Psoas muscle (tissue), 8 donors: Measurements from ENCODE around the gene USP28. TPM values are rescaled to one million over a fixed set of nuclear protein-coding genes. Genes with fewer than 3 reads are reported as not detected.

Experiments
- ATAC-seq, 4 donors: fragments of 200-7000 bp; cut with Tn5 transposase; one replicate each; pipeline ENCODE4 v1.9.1; 2020; ENCODE audit warnings: moderate library complexity in 3 of 4, mild to moderate bottlenecking in 2 of 4
- DNase-seq, 2 donors: peaks; one replicate each; pipeline ENCODE4 v3.0.0-alpha.2; 2020
- H3K27ac ChIP-seq: fragments of 200-600 bp; one replicate; pipeline ENCODE4 v1.8.0; 2022
- H3K27me3 ChIP-seq, 3 donors: fragments of 200-600 bp in 1 of 3; one replicate each; pipeline versions ENCODE4 v1.6.1 to v1.8.0; 2013 to 2022; ENCODE audit warnings: low read length in 2 of 3, mild to moderate bottlenecking in 2 of 3, moderate library complexity in 1 of 3; ENCODE audit not compliant: insufficient read depth in 3 of 3
- H3K36me3 ChIP-seq, 2 donors: fragments of 200-600 bp in 1 of 2; one replicate each; pipeline versions ENCODE4 v1.6.1 to v1.8.0; 2013 to 2022; ENCODE audit warnings: low read depth in 1 of 2, mild to moderate bottlenecking in 1 of 2, moderate library complexity in 1 of 2; ENCODE audit not compliant: insufficient read depth in 1 of 2
- H3K4me1 ChIP-seq: fragments of 200-600 bp; one replicate; pipeline ENCODE4 v1.8.0; 2022
- H3K4me3 ChIP-seq: fragments of 200-600 bp; one replicate; pipeline ENCODE4 v1.8.0; 2022; ENCODE audit warnings: mild to moderate bottlenecking
- H3K9me3 ChIP-seq: fragments of 200-600 bp; one replicate; pipeline ENCODE4 v1.8.0; 2022
- CTCF ChIP-seq: fragments of 200-600 bp; IDR thresholded peaks from one replicate; pipeline ENCODE4 v1.8.0; 2022; ENCODE audit warnings: antibody characterized with exemption
- WGBS, 3 donors: extraction: QIAGEN DNeasy Blood & Tissue Kit; methylation state at CpG; one replicate each; pipeline versions ENCODE4 v1.1.6 to v1.1.7; 2013; 5-methylcytosine and 5-hydroxymethylcytosine counted together
- intact Hi-C, 2 donors: fragments of 100-400 bp; cut with DNase I; formaldehyde crosslinking; loops; one replicate each; pipeline versions ENCODE4 v1.11.0 to v1.14.2; 2022
- polyA plus RNA-seq, 3 donors: library from polyadenylated mRNA; stranded (reverse); fragments of 200-250 nt; gene quantifications; one replicate each; pipeline ENCODE4 v1.2.3, GENCODE V29; 2013
- total RNA-seq, 4 donors: library from RNA; stranded (reverse); fragmentation: NEBNext Ultra II Directional in 2 of 4; extraction: Animal tissue kit (Norgen Biotek cat#: 25700) in 2 of 4; gene quantifications; one replicate each; pipeline versions ENCODE4 v1.2.1 to v1.2.4, GENCODE V29; 2021 to 2023
- donor health status: healthy with polysubstance abuse.
- donor health status: DM: no; HTN: no; CAD: no; lungs with moderate emphysema.
- donor health status: Bipolar disorder and iron deficiency.
- donor health status: healthy.
- donor health status: DM: yes; HTN: yes; CAD: no.
- donor health status: DM: no; HTN: no; CAD: no.
- donor health status: DM: no; HTN: no; CAD: no.
- donor health status: DM: yes; HTN: yes; CAD: no.

USP28 gene
- total and polyA plus RNA-seq, 7 donors = 35.4 to 224 (median 112) TPM

DNA sequence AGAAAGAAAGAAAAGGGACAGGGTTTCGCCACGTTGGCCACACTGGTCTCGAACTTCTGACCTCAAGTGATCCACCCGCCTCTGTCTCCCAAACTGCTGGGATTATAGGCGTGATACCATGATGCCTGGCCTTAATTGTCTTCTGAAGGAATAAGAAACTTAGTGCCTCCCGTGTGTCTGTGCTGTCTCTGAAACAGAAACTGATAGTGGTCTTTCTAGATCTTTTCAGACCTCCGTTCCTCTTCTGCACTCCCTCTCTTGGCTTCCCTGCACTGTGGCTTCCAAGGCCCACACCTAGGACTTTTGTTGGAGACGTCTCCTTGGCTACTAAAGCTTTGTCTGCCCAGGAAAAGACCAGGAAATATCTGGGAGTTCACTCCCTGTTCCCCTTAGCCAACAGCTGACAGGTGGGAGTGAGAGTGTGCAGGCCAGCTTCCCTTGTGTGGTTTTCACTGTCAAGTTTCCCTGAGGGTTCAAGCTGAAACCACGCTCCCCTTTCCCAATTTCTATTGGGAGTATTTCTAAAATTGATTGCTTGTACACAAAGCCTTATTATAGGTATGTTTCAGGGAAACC, 19.1 kb upstream of the USP28 start:
- no peaks in the 10 kb centered on the region for H3K36me3 ChIP-seq
- no peak for DNase-seq
- no peaks in the 10 kb centered on the region for H3K27me3 ChIP-seq
- TF ChIP-seq CTCF = no peak
- H3K27ac ChIP-seq = no peak overlapping the region
- no peak for ATAC-seq
- 62 to 73% (median 70%) methylated on average over 9 of the region's 9 CpGs for WGBS, 3 donors
- H3K4me1 ChIP-seq = peaks cover 11% of the 10 kb centered on the region
- no peak overlapping the region for H3K4me3 ChIP-seq
- intact Hi-C loops = no loop called here
- no peaks in the 10 kb centered on the region for H3K9me3 ChIP-seq

DNA sequence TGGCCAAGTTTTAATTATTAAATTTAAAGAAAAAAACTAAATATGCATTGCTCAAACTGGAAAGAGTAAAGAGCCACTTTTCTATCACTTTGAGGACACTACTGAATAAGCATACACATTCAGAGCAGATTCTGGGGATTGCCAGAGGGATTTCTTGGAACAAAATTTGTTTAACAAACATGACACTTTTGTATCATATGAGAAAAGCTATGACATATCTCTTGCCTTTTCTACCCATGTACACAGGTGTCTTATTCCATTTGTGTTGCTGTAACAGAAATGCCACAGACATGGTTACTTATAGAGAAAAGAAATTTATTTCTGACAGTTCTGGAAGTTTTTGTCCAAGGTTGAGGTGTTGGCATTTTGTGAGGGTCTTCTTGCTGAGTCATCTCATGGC, 13.5 kb upstream of the USP28 start:
- TF ChIP-seq CTCF = no peak
- Histone ChIP-seq H3K4me1 (no peaks in the 10 kb centered on the region), H3K36me3 (no peaks in the 10 kb centered on the region), H3K4me3 (no peak overlapping the region), H3K27ac (no peak overlapping the region), H3K9me3 (no peaks in the 10 kb centered on the region), H3K27me3 (no peaks in the 10 kb centered on the region)
- no peak for ATAC-seq
- DNase-seq = no peak
- intact Hi-C loops = loop anchor here in 1 of 2 donors (5.0 kb wide), 1 partner anchor 143 kb away; no protein-coding TSS in a partner anchor

DNA sequence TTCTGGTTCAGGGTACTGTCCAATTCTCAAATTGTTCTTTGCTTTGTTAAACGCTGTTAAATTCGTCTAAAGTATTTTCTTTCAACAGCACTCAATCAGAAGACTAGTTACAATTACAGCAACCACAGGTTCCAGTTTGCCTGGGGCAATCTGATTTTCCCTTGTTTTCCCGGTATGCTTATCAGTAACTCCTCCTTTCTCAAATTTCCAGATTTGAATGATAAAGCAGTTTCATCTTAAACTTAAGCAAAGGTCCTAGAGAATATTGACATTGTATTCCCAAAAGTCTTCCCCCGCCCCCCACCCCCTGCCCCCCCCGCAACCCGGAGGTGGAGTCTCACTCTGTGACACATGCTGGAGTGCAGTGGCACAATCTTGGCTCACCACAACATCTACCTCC, 10.5 kb upstream of the USP28 start:
- no peaks in the 10 kb centered on the region for H3K27me3 ChIP-seq
- H3K9me3 ChIP-seq = no peaks in the 10 kb centered on the region
- no peak overlapping the region for H3K27ac ChIP-seq
- no peak for TF ChIP-seq CTCF
- WGBS, 3 donors = 69 to 82% (median 73%) methylated on average over 6 of the region's 6 CpGs
- H3K4me1 ChIP-seq = peaks cover 10% of the 10 kb centered on the region
- no peaks in the 10 kb centered on the region for H3K36me3 ChIP-seq
- ATAC-seq (no peak), DNase-seq (no peak)
- no peak overlapping the region for H3K4me3 ChIP-seq
- intact Hi-C loops = loop anchor here in 1 of 2 donors (5.0 kb wide), 1 partner anchor 146 kb away; no protein-coding TSS in a partner anchor

DNA sequence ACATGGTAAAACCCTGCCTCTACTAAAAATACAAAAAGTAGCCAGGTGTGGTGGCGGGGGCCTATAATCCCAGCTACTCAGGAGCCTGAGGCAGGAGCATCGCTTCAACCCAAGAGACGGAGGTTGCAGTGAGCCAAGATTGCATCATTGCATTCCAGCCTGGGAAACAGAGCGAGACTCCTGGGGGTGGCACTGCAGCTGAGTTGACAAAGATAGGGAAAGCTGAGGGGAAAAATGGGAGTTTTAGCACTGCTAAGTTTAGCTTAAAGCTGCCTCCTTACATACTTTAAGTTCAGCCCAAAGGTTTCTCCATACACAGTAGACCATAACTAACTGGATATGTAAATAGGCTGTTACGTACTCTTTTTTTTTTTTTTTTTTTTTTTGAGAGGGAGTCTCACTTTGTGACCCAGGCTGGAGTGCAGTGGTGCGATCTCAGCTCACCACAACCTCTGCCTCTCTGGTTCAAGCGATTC, 9.0 kb upstream of the USP28 start:
- H3K36me3 ChIP-seq = no peaks in the 10 kb centered on the region
- intact Hi-C loops = no loop called here
- no peak overlapping the region for H3K27ac ChIP-seq
- no peaks in the 10 kb centered on the region for H3K9me3 ChIP-seq
- H3K4me1 ChIP-seq = peaks cover 15% of the 10 kb centered on the region
- 62 to 73% (median 70%) methylated on average over 7 of the region's 7 CpGs for WGBS, 3 donors
- no peaks in the 10 kb centered on the region for H3K27me3 ChIP-seq
- ATAC-seq (no peak), DNase-seq (no peak)
- no peak overlapping the region for H3K4me3 ChIP-seq
- TF ChIP-seq CTCF = no peak

- no peak overlapping the region for H3K4me3 ChIP-seq
- no peaks in the 10 kb centered on the region for H3K27me3 ChIP-seq
- TF ChIP-seq CTCF = no peak
- 21 to 35% (median 31%) methylated on average over 1 of the region's 1 CpG for WGBS, 3 donors
- H3K36me3 ChIP-seq = no peaks in the 10 kb centered on the region
- DNase-seq (no peak), ATAC-seq (peak; percentile 53 to 84 (median 75))
- intact Hi-C loops = no loop called here
- peak overlapping the region; percentile 68 for H3K27ac ChIP-seq
- peaks cover 15% of the 10 kb centered on the region for H3K4me1 ChIP-seq
- H3K9me3 ChIP-seq = no peaks in the 10 kb centered on the region
Measured at GRCh38 chr11:113881856-113882255, 6.5 kb upstream of the USP28 start.
